WTC11 (cell line): ENCODE results near the gene SLC12A8. TPM values are rescaled to one million over a fixed set of nuclear protein-coding genes. Genes with fewer than 3 reads are reported as not detected.

Experiments
- ATAC-seq: fragments of 200-7000 bp; cut with Tn5 transposase; 2 replicates; pipeline ENCODE4 v1.10.0; 2021; ENCODE audit warnings: mild to moderate bottlenecking, moderate library complexity
- CTCF ChIA-PET: fragments of 300-600 bp; sonication (Branson Sonifier 250); formaldehyde crosslinking; loops from one replicate; lab custom pipeline; 2021; ENCODE audit warnings: antibody characterized with exemption; lab: Charles Lee
- POLR2A ChIA-PET: fragments of 350-600 bp; sonication (Branson Sonifier 250); formaldehyde crosslinking; loops from one replicate; lab custom pipeline; 2021; ENCODE audit warnings: antibody characterized with exemption; lab: Charles Lee
- DNase-seq: peaks from one replicate; pipeline ENCODE4 v3.0.0; 2021; ENCODE audit warnings: low spot score
- H3K27ac Mint-ChIP-seq: 2 replicates; pipeline ENCODE4 v1.8.0; 2021; ENCODE audit warnings: mixed read lengths
- H3K27me3 Mint-ChIP-seq: 2 replicates; pipeline ENCODE4 v1.8.0; 2021; ENCODE audit warnings: low read depth, mild to moderate bottlenecking, moderate library complexity, mixed read lengths
- H3K36me3 Mint-ChIP-seq: 2 replicates; pipeline ENCODE4 v1.8.0; 2021; ENCODE audit warnings: mixed read lengths
- H3K4me1 Mint-ChIP-seq: 2 replicates; pipeline ENCODE4 v1.8.0; 2022; ENCODE audit warnings: mixed read lengths
- H3K4me3 Mint-ChIP-seq: 2 replicates; pipeline ENCODE4 v1.8.0; 2021; ENCODE audit warnings: mild to moderate bottlenecking, moderate library complexity, mixed read lengths
- H3K9me3 Mint-ChIP-seq: 2 replicates; pipeline ENCODE4 v1.8.0; 2021; ENCODE audit warnings: mixed read lengths
- CBFB ChIP-seq: sonication (generic); formaldehyde crosslinking; IDR thresholded peaks from 2 replicates; pipeline ENCODE4 v1.8.1; 2022; ENCODE audit warnings: mild to moderate bottlenecking, low read depth, missing genetic modification reagents
- CREB1 ChIP-seq: sonication (generic); formaldehyde crosslinking; IDR thresholded peaks from 2 replicates; pipeline ENCODE4 v1.8.0; 2023; ENCODE audit warnings: mild to moderate bottlenecking, missing genetic modification reagents
- EMX1 ChIP-seq: fragments of 250-450 bp; sonication (Bioruptor Pico); IDR thresholded peaks from 2 replicates; pipeline ENCODE4 v1.8.0; 2021; ENCODE audit warnings: mild to moderate bottlenecking
- ESRRA ChIP-seq: sonication (generic); formaldehyde crosslinking; IDR thresholded peaks from 2 replicates; pipeline ENCODE4 v1.8.1; 2022; ENCODE audit warnings: mild to moderate bottlenecking, missing genetic modification reagents, borderline replicate concordance
- FOXP4 ChIP-seq: sonication (generic); formaldehyde crosslinking; IDR thresholded peaks from 2 replicates; pipeline ENCODE4 v1.8.0; 2022; ENCODE audit warnings: mild to moderate bottlenecking, missing genetic modification reagents
- GABPB1 ChIP-seq: sonication (generic); formaldehyde crosslinking; IDR thresholded peaks from 2 replicates; pipeline ENCODE4 v1.8.1; 2023; ENCODE audit warnings: mild to moderate bottlenecking, missing genetic modification reagents
- MAX ChIP-seq: sonication (generic); formaldehyde crosslinking; IDR thresholded peaks from 2 replicates; pipeline ENCODE4 v1.8.0; 2022; ENCODE audit warnings: mild to moderate bottlenecking, missing genetic modification reagents
- MXD4 ChIP-seq: fragments of 250-450 bp; sonication (Bioruptor Pico); IDR thresholded peaks from 2 replicates; pipeline ENCODE4 v1.8.0; 2021; ENCODE audit warnings: mild to moderate bottlenecking, moderate library complexity, borderline replicate concordance
- PRDM15 ChIP-seq: sonication (generic); formaldehyde crosslinking; IDR thresholded peaks from 2 replicates; pipeline ENCODE4 v1.8.0; 2022; ENCODE audit warnings: missing genetic modification reagents
- ZNF121 ChIP-seq: sonication (generic); formaldehyde crosslinking; IDR thresholded peaks from 2 replicates; pipeline ENCODE4 v1.8.0; 2023; ENCODE audit warnings: missing genetic modification reagents
- ZNF219 ChIP-seq: sonication (generic); formaldehyde crosslinking; IDR thresholded peaks from 2 replicates; pipeline ENCODE4 v1.8.0; 2023; ENCODE audit warnings: missing genetic modification reagents, mild to moderate bottlenecking, borderline replicate concordance
- ZNF263 ChIP-seq: sonication (generic); formaldehyde crosslinking; IDR thresholded peaks from 2 replicates; pipeline ENCODE4 v1.8.1; 2022; ENCODE audit warnings: low read depth, mild to moderate bottlenecking, moderate library complexity, missing genetic modification reagents
- ZNF423 ChIP-seq: fragments of 250-450 bp; sonication (Bioruptor Pico); IDR thresholded peaks from 2 replicates; pipeline ENCODE4 v2.1.2; 2022; ENCODE audit warnings: mild to moderate bottlenecking, moderate library complexity
- total RNA-seq: library from RNA; stranded (reverse); gene quantifications from 3 replicates; pipeline ENCODE4 v1.2.3, GENCODE V29; 2021

SLC12A8 gene
- total RNA-seq, 1 experiment from 2014 or later: 9.1 TPM

- TF ChIP-seq ZNF121: no peak
- no peak for TF ChIP-seq GABPB1
- no peak for TF ChIP-seq EMX1 (CRISPR knock-in tag)
- TF ChIP-seq CREB1 (CRISPR knock-in tag): no peak
- no peak for TF ChIP-seq ZNF263
- TF ChIP-seq FOXP4: no peak
- TF ChIP-seq ZNF219 (CRISPR knock-in tag): no peak
- TF ChIP-seq MAX (CRISPR knock-in tag): no peak
- DNase-seq: no peak
- ATAC-seq: no peak
- H3K36me3 Mint-ChIP-seq: no peaks in the 10 kb centered on the region
- CTCF ChIA-PET: interaction anchor here (0.7 to 1.7 kb wide), 3 partner anchors 15 to 150 kb away, joined by 3 to 4 read pairs (median 4); no protein-coding TSS in a partner anchor
- peaks cover 59% of the 10 kb centered on the region for H3K4me1 Mint-ChIP-seq
- POLR2A ChIA-PET: no interaction called here
- H3K4me3 Mint-ChIP-seq: no peak overlapping the region
- no peaks in the 10 kb centered on the region for H3K9me3 Mint-ChIP-seq
- no peak overlapping the region for H3K27ac Mint-ChIP-seq
- H3K27me3 Mint-ChIP-seq: peaks cover 8% of the 10 kb centered on the region
Observed at GRCh38 chr3:125144653-125145314, 67.8 kb downstream of the SLC12A8 start.

GRCh38 chr3:125143982-125144652, 68.4 kb downstream of the SLC12A8 start:
- H3K27ac Mint-ChIP-seq: no peak overlapping the region
- no peak for ATAC-seq
- CTCF ChIA-PET: interaction anchor here (0.6 to 1.7 kb wide), 4 partner anchors 14 to 1625 kb away, joined by 3 to 4 read pairs (median 4); no protein-coding TSS in a partner anchor

GRCh38 chr3:125143538-125143937, 69.0 kb downstream of the SLC12A8 start:
- POLR2A ChIA-PET: no interaction called here
- Mint-ChIP-seq H3K36me3 (no peaks in the 10 kb centered on the region), H3K27me3 (peaks cover 8% of the 10 kb centered on the region), H3K4me3 (no peak overlapping the region), H3K4me1 (peaks cover 53% of the 10 kb centered on the region), H3K9me3 (no peaks in the 10 kb centered on the region), H3K27ac (no peak overlapping the region)
- TF ChIP-seq ESRRA (no peak), PRDM15 (CRISPR knock-in tag) (peak; percentile 49; the same call in 1 of the 2 replicates)
- ATAC-seq (no peak), DNase-seq (no peak)
- CTCF ChIA-PET: interaction anchor here (0.6 to 1.7 kb wide), 3 partner anchors 14 to 1624 kb away, joined by 4 read pairs; no protein-coding TSS in a partner anchor

More at GRCh38 chr3:125143982-125144652, 68.4 kb downstream of the SLC12A8 start:
- no peak for DNase-seq
- Mint-ChIP-seq H3K9me3 (no peaks in the 10 kb centered on the region), H3K4me1 (peaks cover 59% of the 10 kb centered on the region), H3K4me3 (no peak overlapping the region), H3K36me3 (no peaks in the 10 kb centered on the region), H3K27me3 (peaks cover 8% of the 10 kb centered on the region)
- POLR2A ChIA-PET: no interaction called here
- TF ChIP-seq MXD4 (no peak), ZNF423 (CRISPR knock-in tag) (0 out of 2 replicates have a peak, but pooled peaks have one; percentile 6)

GRCh38 chr3:125142940-125143339, 69.6 kb downstream of the SLC12A8 start:
- TF ChIP-seq CBFB (CRISPR knock-in tag): no peak
- TF ChIP-seq, all 79 proteins: peak for 0
- ChIA-PET POLR2A (no interaction called here), CTCF (interaction anchor here (0.6 to 1.5 kb wide), 8 partner anchors 7 to 442 kb away, joined by 3 to 7 read pairs (median 4); no protein-coding TSS in a partner anchor)
- H3K27ac Mint-ChIP-seq: no peak overlapping the region
- peak overlapping the region; percentile 73; the same call in 1 of the 2 replicates for H3K4me3 Mint-ChIP-seq
- no peak for ATAC-seq
- H3K4me1 Mint-ChIP-seq: peaks cover 50% of the 10 kb centered on the region
- no peaks in the 10 kb centered on the region for H3K36me3 Mint-ChIP-seq
- H3K27me3 Mint-ChIP-seq: peaks cover 8% of the 10 kb centered on the region
- no peak for DNase-seq
- no peaks in the 10 kb centered on the region for H3K9me3 Mint-ChIP-seq
